ENCODE data around the gene ARHGAP12.

DNA sequence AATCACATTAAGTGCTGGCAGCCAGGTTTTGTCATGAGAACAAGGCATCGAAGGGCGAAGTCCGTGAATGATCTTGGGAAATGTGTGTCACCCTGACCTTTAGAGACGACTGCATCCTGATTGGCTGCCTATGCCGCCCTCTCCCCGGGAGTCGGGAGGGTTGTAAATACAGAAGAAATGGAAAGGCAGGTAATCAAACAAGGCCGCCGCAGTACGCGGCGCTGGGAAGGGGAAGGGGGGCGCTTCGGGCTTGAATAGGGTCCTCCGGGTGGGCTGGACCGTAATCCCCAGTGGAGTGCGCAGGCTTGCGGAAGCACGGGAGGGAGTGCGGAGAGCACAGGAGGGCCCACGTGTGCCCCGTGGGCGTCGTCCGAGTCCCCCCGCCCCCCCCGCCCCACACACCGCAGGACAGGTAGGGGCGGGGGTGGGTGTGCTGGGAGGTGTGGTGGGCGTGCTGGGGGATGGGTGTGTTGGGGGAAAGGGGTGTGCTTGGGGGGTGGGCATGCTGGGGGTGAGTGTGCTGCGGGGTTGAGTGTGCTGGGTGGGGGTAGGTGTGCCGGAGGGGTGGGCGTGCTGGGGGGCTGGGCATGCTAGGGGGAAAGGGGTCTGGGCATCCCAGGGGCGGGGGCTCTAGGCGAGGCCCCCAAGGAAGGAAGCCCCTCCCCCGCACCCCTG, 169.4 kb downstream of the ARHGAP12 start:
- TF ChIP-seq CTCF (conservative IDR thresholded peaks at IDR 0.05 in 1 of 2, IDR thresholded peaks at IDR 0.05 in 1 of 2; ENCODE audit: extremely low read depth in 1 of 2, insufficient read depth in 1 of 2, low read depth in 1 of 2, low read length in 2 of 2) (no peak), EZH2 (IDR thresholded peaks at IDR 0.05; ENCODE audit: borderline replicate concordance, low read length) (no peak)

Data from mammary epithelial cell (primary cell).